Activated naive CD8-positive, alpha-beta T cell (primary cell): ENCODE results near the gene FREY1.

Source experiments
- H3K27ac Mint-ChIP-seq: one replicate; pipeline ENCODE4 v1.8.0; 2021; ENCODE audit warnings: mixed read lengths
- H3K27me3 Mint-ChIP-seq: one replicate; pipeline ENCODE4 v1.8.0; 2021; ENCODE audit warnings: mixed read lengths
- H3K36me3 Mint-ChIP-seq: one replicate; pipeline ENCODE4 v1.8.0; 2021; ENCODE audit warnings: mixed read lengths
- H3K4me1 Mint-ChIP-seq: one replicate; pipeline ENCODE4 v1.8.0; 2021; ENCODE audit warnings: low read depth, mixed read lengths
- H3K4me3 Mint-ChIP-seq: one replicate; pipeline ENCODE4 v1.8.0; 2021; ENCODE audit warnings: mild to moderate bottlenecking, mixed read lengths
- H3K9me3 Mint-ChIP-seq: one replicate; pipeline ENCODE4 v1.8.0; 2021; ENCODE audit warnings: low read depth, mixed read lengths

FREY1 gene

DNA sequence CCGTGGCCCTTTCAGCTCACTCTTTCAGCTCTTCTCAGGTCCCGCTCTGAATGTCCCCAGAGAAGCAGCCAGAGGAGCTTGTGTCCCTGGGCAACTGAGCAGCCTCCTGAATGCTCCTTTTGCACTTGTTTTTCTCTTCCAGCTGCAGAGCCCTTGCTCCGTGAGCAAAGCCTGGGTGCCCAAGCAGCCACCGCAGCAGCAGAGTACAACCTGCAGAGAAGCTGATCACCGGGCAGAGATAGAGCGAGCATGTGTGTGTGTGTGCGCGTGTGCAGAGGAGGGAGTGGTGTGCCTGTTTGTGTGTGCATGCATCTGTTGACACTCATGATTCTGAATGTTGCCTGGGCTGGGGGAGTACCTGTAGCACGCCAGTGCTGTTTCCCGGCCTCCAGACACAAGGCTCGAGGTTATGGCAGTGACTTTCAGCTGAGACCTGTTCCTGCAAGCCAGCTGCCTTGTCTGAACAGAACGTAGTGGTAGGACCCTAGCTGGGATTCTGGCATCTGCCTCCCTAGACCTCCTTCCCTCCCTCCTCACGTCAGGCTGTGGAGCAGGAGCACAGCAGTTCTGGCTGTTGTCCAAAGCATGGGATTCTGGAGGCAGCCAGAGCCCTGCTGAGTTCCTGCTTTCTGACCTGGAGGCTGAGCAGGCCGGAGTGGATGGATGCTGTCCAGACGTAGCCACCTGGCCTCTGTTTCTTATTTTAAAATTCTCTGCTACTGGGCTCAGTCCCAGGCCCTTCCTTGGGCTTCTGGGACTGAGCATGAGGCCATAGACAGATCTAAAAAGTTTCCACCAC is 26.1 kb downstream of the FREY1 start:
- Mint-ChIP-seq H3K36me3 (peaks cover 24% of the 10 kb centered on the region), H3K27me3 (peaks cover 3% of the 10 kb centered on the region), H3K9me3 (no peaks in the 10 kb centered on the region), H3K27ac (no peak overlapping the region), H3K4me1 (peaks cover 7% of the 10 kb centered on the region), H3K4me3 (no peak overlapping the region)

GRCh38 chr11:45879803-45880686 is 27.0 kb downstream of the FREY1 start:
- H3K36me3 Mint-ChIP-seq = peaks cover 29% of the 10 kb centered on the region
- H3K4me3 Mint-ChIP-seq = no peak overlapping the region
- H3K27ac Mint-ChIP-seq = no peak overlapping the region
- H3K9me3 Mint-ChIP-seq = no peaks in the 10 kb centered on the region
- peaks cover 3% of the 10 kb centered on the region for H3K27me3 Mint-ChIP-seq
- peaks cover 4% of the 10 kb centered on the region for H3K4me1 Mint-ChIP-seq

GRCh38 chr11:45877845-45878244 is 29.2 kb downstream of the FREY1 start:
- H3K4me1 Mint-ChIP-seq = no peaks in the 10 kb centered on the region

DNA sequence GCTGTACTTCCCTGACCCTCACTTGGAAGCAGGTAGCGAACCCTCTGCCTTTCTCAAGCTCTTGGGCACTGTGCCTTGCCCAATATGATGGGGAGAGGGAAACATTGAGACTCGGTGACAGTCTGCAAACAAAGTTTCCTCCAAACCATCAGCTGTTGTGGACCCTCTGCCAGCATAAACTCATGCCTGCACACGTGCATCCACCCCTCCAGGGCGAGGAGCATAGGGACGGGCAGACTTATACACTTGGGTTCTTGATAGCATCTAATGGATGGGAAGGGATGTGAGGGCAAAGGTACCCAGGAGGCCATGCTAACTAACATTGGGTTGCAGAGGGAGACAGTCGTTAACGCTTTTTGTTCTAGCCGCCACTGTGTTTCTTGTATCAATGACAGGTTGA is 29.9 kb downstream of the FREY1 start:
- Mint-ChIP-seq H3K27ac (no peak overlapping the region), H3K4me3 (no peak overlapping the region), H3K4me1 (no peaks in the 10 kb centered on the region), H3K27me3 (no peaks in the 10 kb centered on the region), H3K36me3 (peaks cover 26% of the 10 kb centered on the region), H3K9me3 (no peaks in the 10 kb centered on the region)

More at GRCh38 chr11:45877845-45878244, 29.2 kb downstream of the FREY1 start:
- H3K4me3 Mint-ChIP-seq = no peak overlapping the region
- no peaks in the 10 kb centered on the region for H3K27me3 Mint-ChIP-seq
- no peaks in the 10 kb centered on the region for H3K9me3 Mint-ChIP-seq
- H3K27ac Mint-ChIP-seq = no peak overlapping the region
- peaks cover 29% of the 10 kb centered on the region for H3K36me3 Mint-ChIP-seq

- H3K27ac Mint-ChIP-seq = no peak overlapping the region
Measured at GRCh38 chr11:45876401-45876800, 30.7 kb downstream of the FREY1 start.

GRCh38 chr11:45872651-45873356 is 34.3 kb downstream of the FREY1 start:
- no peaks in the 10 kb centered on the region for H3K9me3 Mint-ChIP-seq
- peaks cover 18% of the 10 kb centered on the region for H3K36me3 Mint-ChIP-seq
- no peaks in the 10 kb centered on the region for H3K4me1 Mint-ChIP-seq
- H3K27ac Mint-ChIP-seq = no peak overlapping the region
- no peak overlapping the region for H3K4me3 Mint-ChIP-seq
- no peaks in the 10 kb centered on the region for H3K27me3 Mint-ChIP-seq

More at GRCh38 chr11:45876401-45876800, 30.7 kb downstream of the FREY1 start:
- no peaks in the 10 kb centered on the region for H3K27me3 Mint-ChIP-seq
- H3K9me3 Mint-ChIP-seq = no peaks in the 10 kb centered on the region
- no peak overlapping the region for H3K4me3 Mint-ChIP-seq
- H3K4me1 Mint-ChIP-seq = no peaks in the 10 kb centered on the region
- H3K36me3 Mint-ChIP-seq = peaks cover 25% of the 10 kb centered on the region

DNA sequence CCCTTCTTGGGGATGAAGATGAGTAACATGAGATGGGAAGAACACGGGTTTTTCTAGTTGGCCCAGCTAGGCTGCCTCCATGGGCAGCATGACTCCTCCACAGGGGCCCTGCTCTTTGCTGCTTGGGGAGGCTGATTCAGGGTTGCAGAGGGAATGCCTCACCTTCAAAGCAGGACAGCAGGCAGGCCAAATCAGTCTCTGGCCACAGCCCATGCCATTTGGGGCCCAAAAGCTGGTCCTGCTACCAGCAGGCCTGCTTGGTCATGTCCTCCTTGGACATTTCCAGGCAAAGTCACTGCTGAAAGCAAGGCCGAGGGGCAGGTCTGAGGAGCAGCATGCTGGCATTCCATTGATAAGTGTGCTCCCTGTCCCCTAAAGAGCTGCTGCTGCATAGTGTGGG is 35.4 kb downstream of the FREY1 start:
- Mint-ChIP-seq H3K9me3 (no peaks in the 10 kb centered on the region), H3K4me1 (no peaks in the 10 kb centered on the region), H3K36me3 (peaks cover 19% of the 10 kb centered on the region), H3K27me3 (no peaks in the 10 kb centered on the region), H3K4me3 (no peak overlapping the region), H3K27ac (no peak overlapping the region)

- peaks cover 18% of the 10 kb centered on the region for H3K36me3 Mint-ChIP-seq
- no peaks in the 10 kb centered on the region for H3K4me1 Mint-ChIP-seq
- H3K27ac Mint-ChIP-seq = no peak overlapping the region
- no peaks in the 10 kb centered on the region for H3K9me3 Mint-ChIP-seq
- H3K4me3 Mint-ChIP-seq = no peak overlapping the region
- no peaks in the 10 kb centered on the region for H3K27me3 Mint-ChIP-seq
Measured at GRCh38 chr11:45870706-45871105, 36.4 kb downstream of the FREY1 start.

GRCh38 chr11:45869551-45869950 is 37.5 kb downstream of the FREY1 start:
- Mint-ChIP-seq H3K9me3 (no peaks in the 10 kb centered on the region), H3K36me3 (peaks cover 13% of the 10 kb centered on the region), H3K4me3 (no peak overlapping the region)

DNA sequence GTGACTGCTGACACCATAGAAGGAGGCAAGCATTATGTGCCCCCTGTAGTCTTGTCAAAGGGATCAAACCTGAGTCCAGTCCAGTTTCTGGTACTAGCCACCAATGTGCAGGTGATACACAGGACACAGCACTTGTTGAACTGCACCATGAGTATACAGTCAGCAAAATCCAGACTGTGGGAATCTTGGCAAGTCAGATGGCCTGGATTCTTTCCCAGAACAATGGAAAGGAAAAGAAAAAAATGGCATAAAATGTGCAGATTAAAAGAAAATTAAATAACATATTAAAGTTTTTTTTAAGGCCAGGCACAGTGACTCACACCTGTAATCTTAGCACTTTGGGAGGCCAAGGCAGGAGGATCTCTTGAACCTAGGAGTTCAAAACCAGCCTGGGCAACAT is 43.0 kb downstream of the FREY1 start:
- Mint-ChIP-seq H3K4me3 (no peak overlapping the region), H3K9me3 (no peaks in the 10 kb centered on the region), H3K27ac (no peak overlapping the region), H3K27me3 (no peaks in the 10 kb centered on the region), H3K36me3 (peaks cover 9% of the 10 kb centered on the region), H3K4me1 (no peaks in the 10 kb centered on the region)

More at GRCh38 chr11:45869551-45869950, 37.5 kb downstream of the FREY1 start:
- Mint-ChIP-seq H3K27ac (no peak overlapping the region), H3K4me1 (no peaks in the 10 kb centered on the region), H3K27me3 (no peaks in the 10 kb centered on the region)

DNA sequence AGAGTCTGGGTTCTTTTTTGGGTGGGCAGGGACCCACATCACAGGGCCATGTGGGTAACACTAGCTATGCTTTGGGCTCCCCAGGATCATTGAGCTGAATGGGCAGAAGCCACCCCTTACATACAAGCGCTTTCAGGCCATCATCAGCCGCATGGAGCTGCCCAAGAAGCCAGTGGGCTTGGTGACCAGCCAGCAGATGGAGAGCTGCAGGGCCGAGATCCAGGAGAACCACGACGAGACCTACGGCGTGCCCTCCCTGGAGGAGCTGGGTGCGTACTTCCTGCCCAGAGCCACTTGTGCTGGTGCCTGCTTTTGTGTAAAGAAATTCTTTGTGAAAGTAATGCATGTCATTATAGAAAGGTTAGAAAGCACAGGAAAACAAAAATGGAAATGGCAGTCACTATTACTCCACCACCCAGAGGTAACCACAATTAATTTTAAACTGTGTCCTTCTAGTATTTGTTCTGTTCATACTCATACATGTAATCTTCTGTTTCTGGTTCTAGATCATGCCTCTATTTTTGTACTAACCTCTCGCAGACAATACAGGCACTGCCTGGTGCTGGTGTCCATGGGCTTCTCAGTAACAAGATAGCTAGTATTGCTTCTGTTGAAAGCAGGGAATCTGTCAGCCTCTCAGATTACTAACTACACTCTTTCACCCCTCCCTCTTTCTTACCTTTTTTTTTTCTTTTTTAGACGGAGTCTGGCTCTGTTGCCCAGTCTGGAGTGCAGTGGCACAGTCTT is 46.1 kb downstream of the FREY1 start:
- no peak overlapping the region for H3K4me3 Mint-ChIP-seq
- no peaks in the 10 kb centered on the region for H3K27me3 Mint-ChIP-seq
- H3K9me3 Mint-ChIP-seq = no peaks in the 10 kb centered on the region
- no peak overlapping the region for H3K27ac Mint-ChIP-seq
- H3K36me3 Mint-ChIP-seq = peaks cover 10% of the 10 kb centered on the region
- H3K4me1 Mint-ChIP-seq = no peaks in the 10 kb centered on the region

GRCh38 chr11:45860348-45860747 is 46.7 kb downstream of the FREY1 start:
- H3K27me3 Mint-ChIP-seq = no peaks in the 10 kb centered on the region
- peaks cover 2% of the 10 kb centered on the region for H3K4me1 Mint-ChIP-seq
- no peaks in the 10 kb centered on the region for H3K9me3 Mint-ChIP-seq
- H3K36me3 Mint-ChIP-seq = peaks cover 10% of the 10 kb centered on the region
- no peak overlapping the region for H3K27ac Mint-ChIP-seq
- H3K4me3 Mint-ChIP-seq = no peak overlapping the region

- H3K36me3 Mint-ChIP-seq = peaks cover 10% of the 10 kb centered on the region
- H3K4me1 Mint-ChIP-seq = peaks cover 2% of the 10 kb centered on the region
- no peak overlapping the region for H3K27ac Mint-ChIP-seq
- H3K27me3 Mint-ChIP-seq = no peaks in the 10 kb centered on the region
- H3K4me3 Mint-ChIP-seq = no peak overlapping the region
- no peaks in the 10 kb centered on the region for H3K9me3 Mint-ChIP-seq
Measured at GRCh38 chr11:45859661-45860140, 47.4 kb downstream of the FREY1 start.

DNA sequence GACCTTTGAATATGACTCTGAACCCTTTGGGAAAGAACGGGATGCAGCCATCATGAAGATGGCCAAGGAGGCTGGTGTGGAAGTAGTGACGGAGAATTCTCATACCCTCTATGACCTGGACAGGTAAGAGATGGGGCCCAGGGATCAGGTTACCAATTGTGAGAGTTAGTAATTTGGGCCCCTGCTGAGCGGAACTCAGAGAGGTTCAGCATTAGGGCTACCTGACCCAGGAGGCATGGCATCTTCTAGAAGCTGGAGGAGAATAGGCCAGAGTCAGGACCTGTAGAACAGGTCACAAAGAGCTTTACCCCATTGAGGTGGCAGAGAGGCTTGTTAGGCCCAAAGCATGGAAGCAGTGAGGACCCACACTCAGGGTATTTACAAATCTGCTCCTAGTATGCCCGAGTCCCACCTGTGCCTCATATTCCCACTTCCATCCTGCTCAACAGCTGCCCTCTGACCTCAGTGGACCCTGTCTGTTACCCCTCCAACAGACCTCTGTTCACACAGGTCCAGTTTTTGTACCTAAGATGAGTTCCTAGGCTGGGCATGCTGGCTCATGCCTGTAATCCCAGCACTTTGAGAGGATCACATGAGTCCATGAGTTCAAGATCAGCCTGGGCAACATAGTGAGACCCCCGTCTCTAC is 48.2 kb downstream of the FREY1 start:
- peaks cover 10% of the 10 kb centered on the region for H3K36me3 Mint-ChIP-seq
- H3K9me3 Mint-ChIP-seq = no peaks in the 10 kb centered on the region
- H3K4me1 Mint-ChIP-seq = peaks cover 2% of the 10 kb centered on the region
- no peak overlapping the region for H3K27ac Mint-ChIP-seq
- no peaks in the 10 kb centered on the region for H3K27me3 Mint-ChIP-seq
- no peak overlapping the region for H3K4me3 Mint-ChIP-seq
